OCI-LY3 (cell line): ENCODE data around the gene DESI1.

Source experiments
- EZH2phosphoT487 ChIP-seq: fragments of 200-600 bp; shearing (Covaris generic); IDR thresholded peaks from 2 replicates; pipeline ENCODE4 v1.6.1; 2018; ENCODE audit warnings: antibody characterized with exemption, mixed run types, low read depth
- TF ChIP-seq, protein P1 (sequence below): fragments of 200-600, 300-600 bp; sonication (generic); IDR thresholded peaks from 2 replicates; pipeline ENCODE4 v1.5.1; 2014; ENCODE audit warnings: antibody characterized with exemption, low read length, low read depth

DNA sequence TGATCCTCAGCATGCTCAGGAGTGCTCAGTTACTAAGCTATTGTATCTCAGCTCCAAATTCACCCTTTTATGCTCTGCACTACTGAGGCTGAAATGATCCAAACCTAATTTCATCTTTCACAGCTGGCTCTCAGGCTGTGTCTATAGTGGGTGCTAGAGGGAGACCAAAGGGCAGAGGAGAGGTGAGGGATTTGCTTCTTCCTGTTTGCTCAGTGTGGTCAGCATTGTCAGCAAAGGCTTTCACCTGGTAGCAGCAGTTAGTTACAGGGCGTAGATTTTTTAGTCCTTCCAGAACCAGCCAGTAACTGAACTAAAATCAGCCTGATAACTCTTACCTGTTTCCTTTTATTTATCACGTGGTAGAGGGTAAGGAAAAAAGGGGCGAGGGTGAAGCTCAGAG is 33.5 kb upstream of the DESI1 start:
- TF ChIP-seq, protein P1, sequence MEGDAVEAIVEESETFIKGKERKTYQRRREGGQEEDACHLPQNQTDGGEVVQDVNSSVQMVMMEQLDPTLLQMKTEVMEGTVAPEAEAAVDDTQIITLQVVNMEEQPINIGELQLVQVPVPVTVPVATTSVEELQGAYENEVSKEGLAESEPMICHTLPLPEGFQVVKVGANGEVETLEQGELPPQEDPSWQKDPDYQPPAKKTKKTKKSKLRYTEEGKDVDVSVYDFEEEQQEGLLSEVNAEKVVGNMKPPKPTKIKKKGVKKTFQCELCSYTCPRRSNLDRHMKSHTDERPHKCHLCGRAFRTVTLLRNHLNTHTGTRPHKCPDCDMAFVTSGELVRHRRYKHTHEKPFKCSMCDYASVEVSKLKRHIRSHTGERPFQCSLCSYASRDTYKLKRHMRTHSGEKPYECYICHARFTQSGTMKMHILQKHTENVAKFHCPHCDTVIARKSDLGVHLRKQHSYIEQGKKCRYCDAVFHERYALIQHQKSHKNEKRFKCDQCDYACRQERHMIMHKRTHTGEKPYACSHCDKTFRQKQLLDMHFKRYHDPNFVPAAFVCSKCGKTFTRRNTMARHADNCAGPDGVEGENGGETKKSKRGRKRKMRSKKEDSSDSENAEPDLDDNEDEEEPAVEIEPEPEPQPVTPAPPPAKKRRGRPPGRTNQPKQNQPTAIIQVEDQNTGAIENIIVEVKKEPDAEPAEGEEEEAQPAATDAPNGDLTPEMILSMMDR, result no peak
- TF ChIP-seq EZH2phosphoT487, result no peak
